HL-60 (cell line): ENCODE data around the gene TBC1D1.

Source experiments
- DNase-seq, 2 experiments: peaks; one replicate each; pipeline ENCODE4 v3.0.0-alpha.2; 2010 to 2020; ENCODE audit warnings: low read depth in 1 of 2, low spot score in 1 of 2
- H3K27ac ChIP-seq: fragments of 250-450 bp; sonication (Bioruptor Pico); replicated peaks from 2 replicates; pipeline ENCODE4 v1.5.1; 2020; ENCODE audit warnings: mild to moderate bottlenecking, moderate library complexity
- H3K27me3 ChIP-seq: fragments of 250-450 bp; sonication (Bioruptor Pico); 2 replicates; pipeline ENCODE4 v1.5.1; 2021; ENCODE audit warnings: mild to moderate bottlenecking, moderate library complexity; ENCODE audit not compliant: insufficient read depth, poor library complexity, severe bottlenecking
- H3K4me3 ChIP-seq: replicated peaks from 2 replicates; pipeline ENCODE4 v1.5.1; 2011; ENCODE audit warnings: mild to moderate bottlenecking, control low read depth, low read length; ENCODE audit not compliant: insufficient read depth
- CTCF ChIP-seq: IDR thresholded peaks from one replicate; pipeline ENCODE4 v1.5.1; 2011; ENCODE audit warnings: low read length, control low read depth, inconsistent platforms; ENCODE audit not compliant: insufficient read depth
- GABPA ChIP-seq: IDR thresholded peaks from 2 replicates; pipeline ENCODE4 v1.6.1; 2012; ENCODE audit warnings: low read depth
- POLR2AphosphoS5 ChIP-seq: IDR thresholded peaks from 2 replicates; pipeline ENCODE4 v1.6.1; 2012; ENCODE audit warnings: low read depth
- REST ChIP-seq: IDR thresholded peaks from 2 replicates; pipeline ENCODE4 v1.6.1; 2012; ENCODE audit warnings: low read depth; ENCODE audit not compliant: insufficient replicate concordance
- SPI1 ChIP-seq: IDR thresholded peaks from 2 replicates; pipeline ENCODE4 v1.6.1; 2012; ENCODE audit warnings: low read depth, mild to moderate bottlenecking, borderline replicate concordance

TBC1D1 gene

GRCh38 chr4:38071801-38072431 is 181.0 kb downstream of the TBC1D1 start:
- H3K27ac ChIP-seq, result peak overlapping the region; percentile 74
- peak; percentile 89 to 91 for DNase-seq

GRCh38 chr4:38072578-38072977 is 181.7 kb downstream of the TBC1D1 start:
- no peak for TF ChIP-seq GABPA
- no peak for TF ChIP-seq SPI1
- TF ChIP-seq CTCF, result no peak
- no peak for TF ChIP-seq REST
- TF ChIP-seq POLR2AphosphoS5, result no peak
- DNase-seq, result no peak
- Histone ChIP-seq H3K27ac (peak overlapping the region; percentile 74), H3K4me3 (no peak overlapping the region), H3K27me3 (no peaks in the 10 kb centered on the region)

More at GRCh38 chr4:38071801-38072431, 181.0 kb downstream of the TBC1D1 start:
- Histone ChIP-seq H3K4me3 (no peak overlapping the region), H3K27me3 (no peaks in the 10 kb centered on the region)
- TF ChIP-seq POLR2AphosphoS5 (peak; percentile 62; the same call in 1 of the 2 replicates), REST (no peak), SPI1 (peak; percentile 37; the same call in 1 of the 2 replicates), GABPA (peak; percentile 34; the same call in 1 of the 2 replicates), CTCF (no peak)

- TF ChIP-seq GABPA, result no peak
- TF ChIP-seq POLR2AphosphoS5, result no peak
- TF ChIP-seq CTCF, result no peak
- TF ChIP-seq REST, result no peak
- TF ChIP-seq SPI1, result no peak
- DNase-seq, result peak in 1 of 2 experiments; percentile 62
- Histone ChIP-seq H3K27me3 (no peaks in the 10 kb centered on the region), H3K4me3 (no peak overlapping the region), H3K27ac (peak overlapping the region; percentile 74)
Measured at GRCh38 chr4:38073596-38074234, 182.8 kb downstream of the TBC1D1 start.
